SK-N-SH treated with all-trans-retinoic acid at 6 μM for 48 hours (cell line): ENCODE data around the gene C1QL3.
A peak's percentile ranks its signal among the peaks of the same experiment; 100 is the strongest.

Experiments used
- ISL1 ChIP-seq: fragments of 250-450 bp; sonication (Bioruptor Pico); IDR thresholded peaks from 2 replicates; pipeline ENCODE4 v2.1.2; 2022; ENCODE audit warnings: mild to moderate bottlenecking, moderate library complexity
- OSR1 ChIP-seq: fragments of 250-450 bp; sonication (Bioruptor Pico); IDR thresholded peaks from 2 replicates; pipeline ENCODE4 v1.8.0; 2022; ENCODE audit warnings: moderate library complexity, mild to moderate bottlenecking, inconsistent platforms
- PATZ1 ChIP-seq: fragments of 250-450 bp; sonication (Bioruptor Pico); IDR thresholded peaks from 2 replicates; pipeline ENCODE4 v1.8.0; 2020; ENCODE audit warnings: mild to moderate bottlenecking, moderate library complexity, borderline replicate concordance
- TOX ChIP-seq: fragments of 250-450 bp; sonication (Bioruptor Pico); IDR thresholded peaks from 2 replicates; pipeline ENCODE4 v1.8.0; 2021; ENCODE audit warnings: mild to moderate bottlenecking, moderate library complexity, borderline replicate concordance
- ZFP3 ChIP-seq: fragments of 250-450 bp; sonication (Bioruptor Pico); IDR thresholded peaks from 2 replicates; pipeline ENCODE4 v1.5.0; 2020; ENCODE audit warnings: mild to moderate bottlenecking, moderate library complexity
- ZFP30 ChIP-seq: fragments of 450-650 bp; formaldehyde crosslinking; IDR thresholded peaks from 2 replicates; pipeline ENCODE4 v1.5.0; 2022; ENCODE audit warnings: mild to moderate bottlenecking, moderate library complexity
- ZNF565 ChIP-seq: fragments of 450-650 bp; formaldehyde crosslinking; conservative IDR thresholded peaks from 2 replicates; pipeline ENCODE4 v1.5.0; 2020; ENCODE audit warnings: low read depth, mild to moderate bottlenecking, moderate library complexity
- ZNF8 ChIP-seq: fragments of 450-650 bp; formaldehyde crosslinking; IDR thresholded peaks from 2 replicates; pipeline ENCODE4 v1.5.0; 2020; ENCODE audit warnings: mild to moderate bottlenecking, moderate library complexity

DNA sequence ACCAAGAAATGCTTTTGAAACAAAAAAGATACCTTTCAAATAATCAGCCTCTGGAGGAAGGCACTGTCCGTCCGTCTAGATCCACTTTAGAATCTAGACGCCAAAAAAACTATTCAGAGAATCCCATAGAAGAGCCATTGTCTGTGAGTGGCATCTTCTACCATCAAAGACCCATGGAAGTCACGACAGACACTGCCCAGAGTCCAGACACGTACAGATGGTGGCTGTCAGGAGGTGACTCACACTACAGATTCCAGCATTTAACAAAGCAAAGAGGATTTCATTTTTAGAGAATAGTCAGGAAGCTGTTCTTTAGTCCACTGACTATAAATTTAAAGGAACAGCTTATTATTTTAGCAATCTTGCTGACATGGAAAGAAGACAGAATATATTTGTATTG is 11.7 kb downstream of the C1QL3 start:
- TF ChIP-seq ZFP30 (CRISPR knock-in tag), result no peak
- no peak for TF ChIP-seq PATZ1 (CRISPR knock-in tag)
- no peak for TF ChIP-seq OSR1 (CRISPR knock-in tag)
- TF ChIP-seq ZNF565 (CRISPR knock-in tag), result no peak
- no peak for TF ChIP-seq TOX (CRISPR knock-in tag)
- peak; percentile 43 for TF ChIP-seq ISL1 (CRISPR knock-in tag)
- no peak for TF ChIP-seq ZNF8 (CRISPR knock-in tag)
- TF ChIP-seq ZFP3, result no peak
